Vagina (tissue), 2 donors: ENCODE measurements around the gene CPNE7. TPM values are rescaled to one million over a fixed set of nuclear protein-coding genes. Genes with fewer than 3 reads are reported as not detected.

ENCODE experiments used
- DNase-seq, 2 donors: peaks; one replicate each; pipeline ENCODE4 v3.0.0-alpha.2; 2017; ENCODE audit errors: extremely low spot score in 2 of 2
- H3K27ac ChIP-seq: fragments of 200-600 bp; sonication (generic); one replicate; pipeline ENCODE4 v1.5.1; 2019
- H3K27me3 ChIP-seq: fragments of 200-600 bp; sonication (generic); one replicate; pipeline ENCODE4 v1.5.1; 2019
- H3K36me3 ChIP-seq, 2 donors: fragments of 200-600 bp; sonication (generic); one replicate each; pipeline ENCODE4 v1.5.1; 2017 to 2019
- H3K4me1 ChIP-seq: fragments of 200-600 bp; sonication (generic); one replicate; pipeline ENCODE4 v1.5.1; 2019
- H3K4me3 ChIP-seq, 2 donors: fragments of 200-600 bp; sonication (generic); 1 replicate in 1 of 2; 2 replicates in 1 of 2; pipeline ENCODE4 v1.5.1; 2016 to 2019
- H3K9me3 ChIP-seq: fragments of 200-600 bp; sonication (generic); one replicate; pipeline ENCODE4 v1.5.1; 2019
- POLR2A ChIP-seq, 2 donors: fragments of 450-650 bp; IDR thresholded peaks; one replicate each; pipeline ENCODE4 v1.6.1; 2017; ENCODE audit warnings: antibody characterized with exemption in 2 of 2, mild to moderate bottlenecking in 2 of 2, moderate library complexity in 2 of 2
- POLR2AphosphoS5 ChIP-seq, 2 donors: sonication (generic); formaldehyde crosslinking; IDR thresholded peaks; one replicate each; pipeline ENCODE4 v1.9.0; 2017; ENCODE audit warnings: antibody characterized with exemption in 2 of 2, mild to moderate bottlenecking in 2 of 2, low read depth in 1 of 2; ENCODE audit not compliant: insufficient read depth in 1 of 2
- intact Hi-C: fragments of 100-400 bp; cut with DNase I; formaldehyde crosslinking; loops from one replicate; pipeline ENCODE4 v1.15.1; 2023
- total RNA-seq: library from RNA; depleted of rRNA; stranded (reverse); fragments of >200 nt; gene quantifications from one replicate; pipeline ENCODE4 v1.2.3, GENCODE V29; 2016
- TF ChIP-seq, protein P1 (sequence below), 3 experiments: fragments of 450-650 bp in 2 of 3; fragments of 200-600 bp in 1 of 3; sonication (generic) in 1 of 3; IDR thresholded peaks; one replicate each; pipeline ENCODE4 v1.5.1; 2017 to 2019; ENCODE audit warnings: antibody characterized with exemption in 3 of 3, mild to moderate bottlenecking in 2 of 3, moderate library complexity in 2 of 3

Gene CPNE7
- total RNA-seq, 1 donor from 2014 or later, result 4.9 TPM

DNA sequence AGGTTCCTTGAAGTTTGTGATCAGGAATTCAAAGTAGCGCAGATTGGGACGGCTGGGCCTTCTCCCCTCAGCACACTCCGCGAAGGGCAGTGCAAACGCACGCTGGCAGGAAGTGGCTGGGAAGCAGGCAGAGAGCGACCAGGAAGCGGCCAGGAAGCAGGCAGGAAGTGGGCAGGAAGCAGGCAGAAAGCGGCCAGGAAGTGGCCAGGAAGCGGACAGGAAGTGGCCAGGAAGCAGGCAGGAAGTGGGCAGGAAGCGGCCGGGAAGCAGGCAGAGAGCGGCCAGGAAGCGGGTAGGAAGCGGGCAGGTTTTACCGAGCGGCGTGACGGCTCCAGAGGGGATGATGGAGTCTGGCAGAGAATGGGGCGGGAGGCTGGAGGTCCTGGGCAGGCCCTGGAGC lies 41.1 kb downstream of the CPNE7 start:
- Histone ChIP-seq H3K4me3 (no peak overlapping the region), H3K36me3 (no peaks in the 10 kb centered on the region), H3K27ac (no peak overlapping the region), H3K4me1 (no peaks in the 10 kb centered on the region), H3K27me3 (no peaks in the 10 kb centered on the region), H3K9me3 (no peaks in the 10 kb centered on the region)
- DNase-seq, result no peak
- intact Hi-C loops, result no loop called here
- TF ChIP-seq, protein P1, sequence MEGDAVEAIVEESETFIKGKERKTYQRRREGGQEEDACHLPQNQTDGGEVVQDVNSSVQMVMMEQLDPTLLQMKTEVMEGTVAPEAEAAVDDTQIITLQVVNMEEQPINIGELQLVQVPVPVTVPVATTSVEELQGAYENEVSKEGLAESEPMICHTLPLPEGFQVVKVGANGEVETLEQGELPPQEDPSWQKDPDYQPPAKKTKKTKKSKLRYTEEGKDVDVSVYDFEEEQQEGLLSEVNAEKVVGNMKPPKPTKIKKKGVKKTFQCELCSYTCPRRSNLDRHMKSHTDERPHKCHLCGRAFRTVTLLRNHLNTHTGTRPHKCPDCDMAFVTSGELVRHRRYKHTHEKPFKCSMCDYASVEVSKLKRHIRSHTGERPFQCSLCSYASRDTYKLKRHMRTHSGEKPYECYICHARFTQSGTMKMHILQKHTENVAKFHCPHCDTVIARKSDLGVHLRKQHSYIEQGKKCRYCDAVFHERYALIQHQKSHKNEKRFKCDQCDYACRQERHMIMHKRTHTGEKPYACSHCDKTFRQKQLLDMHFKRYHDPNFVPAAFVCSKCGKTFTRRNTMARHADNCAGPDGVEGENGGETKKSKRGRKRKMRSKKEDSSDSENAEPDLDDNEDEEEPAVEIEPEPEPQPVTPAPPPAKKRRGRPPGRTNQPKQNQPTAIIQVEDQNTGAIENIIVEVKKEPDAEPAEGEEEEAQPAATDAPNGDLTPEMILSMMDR (IDR thresholded peaks at IDR 0.05), result no peak
- TF ChIP-seq POLR2A (IDR thresholded peaks at IDR 0.05) (no peak), POLR2AphosphoS5 (IDR thresholded peaks at IDR 0.05; ENCODE audit: insufficient read depth in 1 of 2, low read depth in 1 of 2) (no peak)

DNA sequence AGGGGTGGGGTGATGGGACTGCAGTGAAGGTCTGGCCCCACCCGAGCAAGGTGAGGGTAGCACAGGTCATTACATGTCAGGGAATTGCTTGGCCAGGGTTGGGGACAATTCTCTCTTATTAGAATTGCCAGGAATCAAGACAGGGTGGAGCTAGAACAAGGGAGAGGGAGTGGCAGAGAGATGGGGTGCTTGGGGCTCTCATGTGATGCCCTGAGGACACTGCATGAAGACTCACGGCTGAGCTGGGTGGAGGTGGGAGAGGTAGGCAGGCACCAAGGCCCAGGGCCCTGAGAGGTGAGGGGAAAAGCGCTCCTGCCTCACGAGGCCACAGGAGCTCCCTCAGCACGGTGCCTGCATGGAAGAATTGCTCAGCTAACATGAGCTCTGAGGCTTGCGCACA lies 41.5 kb downstream of the CPNE7 start:
- Histone ChIP-seq H3K4me3 (no peak overlapping the region), H3K36me3 (no peaks in the 10 kb centered on the region), H3K4me1 (no peaks in the 10 kb centered on the region), H3K27ac (no peak overlapping the region), H3K27me3 (no peaks in the 10 kb centered on the region), H3K9me3 (no peaks in the 10 kb centered on the region)
- DNase-seq, result no peak
- intact Hi-C loops, result no loop called here
- no peak for TF ChIP-seq POLR2A (IDR thresholded peaks at IDR 0.05)
- TF ChIP-seq, protein P1 (IDR thresholded peaks at IDR 0.05), result no peak

DNA sequence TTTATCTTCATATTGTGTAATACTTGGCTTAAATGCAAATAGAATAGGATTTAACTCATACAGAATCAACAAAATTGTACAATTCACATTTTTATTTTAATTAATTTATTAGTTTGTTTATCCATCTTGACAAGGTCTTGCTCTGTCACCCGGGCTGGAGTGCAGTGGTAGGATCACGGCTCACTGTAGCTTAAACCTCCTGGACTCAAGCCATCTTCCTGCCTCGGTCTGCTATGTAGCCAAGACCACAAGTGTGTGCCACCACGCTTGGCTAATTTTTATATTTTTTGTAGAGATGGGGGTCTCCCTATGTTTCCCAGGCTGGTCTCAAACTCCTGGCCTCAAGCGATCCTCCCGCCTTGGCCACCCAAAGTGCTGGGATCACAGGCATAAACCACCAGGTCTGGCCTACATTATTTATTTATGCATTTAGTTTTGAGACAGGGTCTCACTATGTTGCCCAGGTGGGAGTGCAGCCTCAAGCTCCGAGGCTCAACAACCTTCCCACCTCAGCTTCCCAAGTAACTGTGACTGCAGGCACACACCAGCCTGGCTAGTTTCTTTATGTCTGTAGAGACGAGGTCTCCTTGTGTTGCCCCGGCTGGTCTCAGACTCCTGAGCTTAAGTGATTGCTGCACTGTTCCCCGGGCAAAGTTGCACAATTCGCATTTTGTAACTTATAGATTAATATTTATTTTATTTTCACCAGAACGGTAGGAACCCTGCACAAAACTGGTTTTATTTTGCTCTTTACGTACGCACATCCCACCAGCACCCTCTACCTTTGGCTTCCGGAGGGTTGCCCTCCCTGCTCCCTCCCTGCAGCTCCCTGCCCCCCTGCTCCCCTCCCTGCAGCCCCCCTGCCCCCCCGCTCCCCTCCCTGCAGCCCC lies 42.8 kb downstream of the CPNE7 start:
- Histone ChIP-seq H3K27ac (no peak overlapping the region), H3K27me3 (no peaks in the 10 kb centered on the region), H3K36me3 (no peaks in the 10 kb centered on the region), H3K9me3 (no peaks in the 10 kb centered on the region), H3K4me1 (no peaks in the 10 kb centered on the region), H3K4me3 (no peak overlapping the region)
- TF ChIP-seq POLR2AphosphoS5 (IDR thresholded peaks at IDR 0.05; ENCODE audit: insufficient read depth in 1 of 2, low read depth in 1 of 2), result no peak
- TF ChIP-seq POLR2A (IDR thresholded peaks at IDR 0.05), result no peak
- no peak for DNase-seq
- intact Hi-C loops, result no loop called here

DNA sequence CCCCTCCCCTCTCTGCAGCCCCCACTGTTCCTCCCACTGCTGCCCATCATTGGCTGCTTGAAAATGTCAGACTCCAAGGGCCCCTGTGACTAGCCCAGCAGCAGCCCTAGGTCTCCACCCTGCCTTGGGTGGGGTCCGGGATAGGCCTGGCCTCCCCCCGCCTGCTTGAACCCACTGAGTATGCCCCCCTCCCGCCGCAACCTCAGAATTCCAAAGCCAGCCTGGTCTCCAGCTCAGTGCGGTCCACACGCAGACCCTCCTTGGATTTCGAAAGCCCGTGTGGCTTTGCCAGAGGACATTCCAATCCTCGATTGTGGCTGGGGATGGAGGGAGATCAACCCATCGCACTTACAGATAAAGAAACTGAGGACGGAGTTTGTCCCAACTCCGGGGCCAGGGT lies 44.3 kb downstream of the CPNE7 start:
- Histone ChIP-seq H3K27ac (no peak overlapping the region), H3K36me3 (no peaks in the 10 kb centered on the region), H3K4me3 (no peak overlapping the region), H3K9me3 (no peaks in the 10 kb centered on the region), H3K27me3 (no peaks in the 10 kb centered on the region), H3K4me1 (no peaks in the 10 kb centered on the region)
- no peak for DNase-seq
- TF ChIP-seq, protein P1 (IDR thresholded peaks at IDR 0.05), result no peak
- TF ChIP-seq POLR2AphosphoS5 (IDR thresholded peaks at IDR 0.05; ENCODE audit: insufficient read depth in 1 of 2, low read depth in 1 of 2) (no peak), POLR2A (IDR thresholded peaks at IDR 0.05) (no peak)
- intact Hi-C loops, result no loop called here

DNA sequence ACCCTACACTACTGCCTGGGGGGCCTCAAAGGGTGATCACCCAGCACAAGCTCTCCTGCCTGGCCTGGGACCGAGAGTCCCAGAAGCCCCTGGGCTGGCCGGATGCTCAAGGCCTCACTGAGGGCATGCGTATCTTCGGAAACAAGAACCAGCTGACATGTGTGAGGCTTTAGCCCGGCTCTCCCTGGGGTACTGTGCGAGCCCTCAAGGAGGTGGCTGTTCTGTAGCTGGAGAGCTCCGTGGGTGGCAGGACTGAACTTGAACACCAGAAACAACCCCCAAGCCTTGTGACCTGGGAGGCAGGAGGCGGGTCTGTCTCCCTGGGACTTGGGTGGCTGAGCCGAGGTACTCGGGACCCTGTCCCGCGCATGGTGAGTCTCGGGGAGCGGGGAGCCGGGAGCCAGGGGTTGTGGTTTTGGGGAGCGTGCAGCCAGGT lies 44.9 kb downstream of the CPNE7 start:
- no peaks in the 10 kb centered on the region for H3K27me3 ChIP-seq

More for the DNA sequence above, 44.9 kb downstream of the CPNE7 start:
- TF ChIP-seq POLR2AphosphoS5 (IDR thresholded peaks at IDR 0.05; ENCODE audit: insufficient read depth in 1 of 2, low read depth in 1 of 2) (no peak), POLR2A (IDR thresholded peaks at IDR 0.05) (no peak)
- TF ChIP-seq, protein P1 (IDR thresholded peaks at IDR 0.05), result no peak
- H3K4me3 ChIP-seq, result no peak overlapping the region
- no peak for DNase-seq
- H3K36me3 ChIP-seq, result no peaks in the 10 kb centered on the region
- H3K4me1 ChIP-seq, result no peaks in the 10 kb centered on the region
- intact Hi-C loops, result no loop called here
- H3K9me3 ChIP-seq, result no peaks in the 10 kb centered on the region
- no peak overlapping the region for H3K27ac ChIP-seq
